NB4 (cell line): ENCODE data around the gene NFIX.

Experiments
- DNase-seq: peaks from one replicate; pipeline ENCODE4 v3.0.0; 2010; ENCODE audit warnings: low read depth
- H3K4me3 ChIP-seq: one replicate; pipeline ENCODE4 v1.5.1; 2011; ENCODE audit warnings: mild to moderate bottlenecking, low read depth, low read length, moderate library complexity
- CTCF ChIP-seq: IDR thresholded peaks from one replicate; pipeline ENCODE4 v1.5.1; 2012; ENCODE audit warnings: low read depth, low read length
- MAX ChIP-seq: IDR thresholded peaks from 2 replicates; pipeline ENCODE4 v1.6.1; 2011; ENCODE audit warnings: low read depth, low read length
- MYC ChIP-seq: IDR thresholded peaks from 2 replicates; pipeline ENCODE4 v1.6.1; 2011; ENCODE audit warnings: low read depth, low read length
- POLR2A ChIP-seq: IDR thresholded peaks from 2 replicates; pipeline ENCODE4 v1.6.1; 2011; ENCODE audit warnings: mild to moderate bottlenecking; ENCODE audit not compliant: insufficient read length; ENCODE audit errors: extremely low read depth

The NFIX gene

GRCh38 chr19:12995596-12996405 lies 526 bp downstream of the NFIX start:
- peak overlapping the region; percentile 21 for H3K4me3 ChIP-seq
- TF ChIP-seq CTCF (no peak), MAX (no peak), POLR2A (no peak), MYC (no peak)
- DNase-seq: peak; percentile 31

- TF ChIP-seq POLR2A (no peak), CTCF (no peak), MAX (no peak), MYC (no peak)
- DNase-seq: no peak
- H3K4me3 ChIP-seq: no peak overlapping the region
These were observed 1.3 kb downstream of the NFIX start for GRCh38 chr19:12996406-12997094.

- H3K4me3 ChIP-seq: no peak overlapping the region
- no peak for TF ChIP-seq MYC
- no peak for TF ChIP-seq MAX
- TF ChIP-seq POLR2A: no peak
- no peak for TF ChIP-seq CTCF
- DNase-seq: no peak
These were observed 2.1 kb downstream of the NFIX start for GRCh38 chr19:12997179-12997966.

- H3K4me3 ChIP-seq: no peak overlapping the region
- TF ChIP-seq MYC (no peak), POLR2A (no peak), MAX (no peak), CTCF (no peak)
- no peak for DNase-seq
These were observed 3.0 kb downstream of the NFIX start for GRCh38 chr19:12997967-12998940.

GRCh38 chr19:13001166-13001501 lies 5.9 kb downstream of the NFIX start:
- no peak for DNase-seq
- TF ChIP-seq MAX (no peak), POLR2A (no peak), CTCF (no peak), MYC (no peak)
- H3K4me3 ChIP-seq: no peak overlapping the region
